PFSK-1 (cell line): ENCODE data around the gene RSU1.

ENCODE experiments used
- FOXP2 ChIP-seq: optimal IDR thresholded peaks from 2 replicates; pipeline ENCODE3; 2011; ENCODE audit warnings: borderline replicate concordance, control low read depth, inconsistent platforms; ENCODE audit not compliant: insufficient read depth; ENCODE audit errors: extremely low read length, extremely low read depth
- POLR2AphosphoS5 ChIP-seq: IDR thresholded peaks from 2 replicates; pipeline ENCODE4 v1.6.1; 2012; ENCODE audit warnings: low read depth, mild to moderate bottlenecking, control low read depth, low read length, moderate library complexity
- SIN3A ChIP-seq: IDR thresholded peaks from 2 replicates; pipeline ENCODE4 v1.6.1; 2012; ENCODE audit warnings: mild to moderate bottlenecking, low read length, moderate library complexity, borderline replicate concordance; ENCODE audit not compliant: insufficient read depth
- TAF1 ChIP-seq: IDR thresholded peaks from 2 replicates; pipeline ENCODE4 v1.6.1; 2012; ENCODE audit warnings: low read length, control low read depth, borderline replicate concordance; ENCODE audit not compliant: insufficient read depth
- TF ChIP-seq, protein P1 (sequence below), 2 experiments: IDR thresholded peaks; 2 replicates each; pipeline versions ENCODE4 v1.6.1 to v1.8.0; 2011 to 2012; ENCODE audit warnings: low read depth in 2 of 2, low read length in 2 of 2, control low read depth in 1 of 2, inconsistent platforms in 1 of 2, mild to moderate bottlenecking in 1 of 2, moderate library complexity in 1 of 2; ENCODE audit not compliant: insufficient read depth in 1 of 2

RSU1 gene

DNA sequence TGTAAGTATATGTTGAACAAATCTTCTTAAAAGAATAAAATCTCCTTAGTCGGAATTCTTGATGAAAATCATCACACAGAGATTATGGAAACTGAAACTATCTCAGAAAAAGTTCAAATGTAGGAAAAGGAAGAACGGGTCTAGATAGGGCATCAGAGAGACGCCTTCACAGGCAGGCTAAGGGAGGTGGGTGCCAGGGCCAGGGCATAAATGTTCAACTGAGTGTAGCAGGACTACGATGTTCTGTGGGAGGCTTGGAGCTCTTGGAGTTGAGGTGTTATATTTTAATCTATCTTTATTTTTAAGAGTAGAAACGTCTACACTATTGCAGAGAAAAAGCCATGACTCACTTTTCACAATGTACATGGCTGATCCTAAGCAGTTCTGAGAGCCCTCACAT, 101.2 kb downstream of the RSU1 start:
- TF ChIP-seq FOXP2 = no peak
- TF ChIP-seq, protein P1, sequence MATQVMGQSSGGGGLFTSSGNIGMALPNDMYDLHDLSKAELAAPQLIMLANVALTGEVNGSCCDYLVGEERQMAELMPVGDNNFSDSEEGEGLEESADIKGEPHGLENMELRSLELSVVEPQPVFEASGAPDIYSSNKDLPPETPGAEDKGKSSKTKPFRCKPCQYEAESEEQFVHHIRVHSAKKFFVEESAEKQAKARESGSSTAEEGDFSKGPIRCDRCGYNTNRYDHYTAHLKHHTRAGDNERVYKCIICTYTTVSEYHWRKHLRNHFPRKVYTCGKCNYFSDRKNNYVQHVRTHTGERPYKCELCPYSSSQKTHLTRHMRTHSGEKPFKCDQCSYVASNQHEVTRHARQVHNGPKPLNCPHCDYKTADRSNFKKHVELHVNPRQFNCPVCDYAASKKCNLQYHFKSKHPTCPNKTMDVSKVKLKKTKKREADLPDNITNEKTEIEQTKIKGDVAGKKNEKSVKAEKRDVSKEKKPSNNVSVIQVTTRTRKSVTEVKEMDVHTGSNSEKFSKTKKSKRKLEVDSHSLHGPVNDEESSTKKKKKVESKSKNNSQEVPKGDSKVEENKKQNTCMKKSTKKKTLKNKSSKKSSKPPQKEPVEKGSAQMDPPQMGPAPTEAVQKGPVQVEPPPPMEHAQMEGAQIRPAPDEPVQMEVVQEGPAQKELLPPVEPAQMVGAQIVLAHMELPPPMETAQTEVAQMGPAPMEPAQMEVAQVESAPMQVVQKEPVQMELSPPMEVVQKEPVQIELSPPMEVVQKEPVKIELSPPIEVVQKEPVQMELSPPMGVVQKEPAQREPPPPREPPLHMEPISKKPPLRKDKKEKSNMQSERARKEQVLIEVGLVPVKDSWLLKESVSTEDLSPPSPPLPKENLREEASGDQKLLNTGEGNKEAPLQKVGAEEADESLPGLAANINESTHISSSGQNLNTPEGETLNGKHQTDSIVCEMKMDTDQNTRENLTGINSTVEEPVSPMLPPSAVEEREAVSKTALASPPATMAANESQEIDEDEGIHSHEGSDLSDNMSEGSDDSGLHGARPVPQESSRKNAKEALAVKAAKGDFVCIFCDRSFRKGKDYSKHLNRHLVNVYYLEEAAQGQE (IDR thresholded peaks at IDR 0.05; ENCODE audit: insufficient read depth in 1 of 2, low read depth in 2 of 2, low read length in 2 of 2) = no peak
- no peak for TF ChIP-seq TAF1
- no peak for TF ChIP-seq SIN3A
- TF ChIP-seq POLR2AphosphoS5 = no peak

- no peak for TF ChIP-seq SIN3A
- TF ChIP-seq POLR2AphosphoS5 = no peak
- TF ChIP-seq, protein P1 (IDR thresholded peaks at IDR 0.05; ENCODE audit: insufficient read depth in 1 of 2, low read depth in 2 of 2, low read length in 2 of 2) = no peak
- TF ChIP-seq TAF1 = no peak
Measured at GRCh38 chr10:16713290-16713689, 103.9 kb downstream of the RSU1 start.

GRCh38 chr10:16712883-16713282, 104.3 kb downstream of the RSU1 start:
- TF ChIP-seq, protein P1 (IDR thresholded peaks at IDR 0.05; ENCODE audit: insufficient read depth in 1 of 2, low read depth in 2 of 2, low read length in 2 of 2) = no peak
- TF ChIP-seq POLR2AphosphoS5 = no peak
- no peak for TF ChIP-seq FOXP2
- TF ChIP-seq TAF1 = no peak
- TF ChIP-seq SIN3A = no peak

GRCh38 chr10:16700331-16700730, 116.9 kb downstream of the RSU1 start:
- TF ChIP-seq POLR2AphosphoS5 (no peak), TAF1 (no peak), SIN3A (no peak), FOXP2 (no peak)
- TF ChIP-seq, protein P1 (IDR thresholded peaks at IDR 0.05; ENCODE audit: insufficient read depth in 1 of 2, low read depth in 2 of 2, low read length in 2 of 2) = no peak

- TF ChIP-seq TAF1 = no peak
- TF ChIP-seq, protein P1 (IDR thresholded peaks at IDR 0.05; ENCODE audit: insufficient read depth in 1 of 2, low read depth in 2 of 2, low read length in 2 of 2) = no peak
- TF ChIP-seq SIN3A = no peak
- TF ChIP-seq FOXP2 = no peak
- TF ChIP-seq POLR2AphosphoS5 = no peak
Measured at GRCh38 chr10:16699435-16700057, 117.7 kb downstream of the RSU1 start.
